Osteocyte (in vitro differentiated cells): ENCODE data around the gene ACOT6. TPM values are rescaled to one million over a fixed set of nuclear protein-coding genes. Genes with fewer than 3 reads are reported as not detected.

Experiments used
- DNase-seq: peaks from one replicate; pipeline ENCODE4 v3.0.0; 2021; ENCODE audit warnings: mixed read lengths; ENCODE audit not compliant: unreplicated experiment; ENCODE audit errors: extremely low spot score
- H3K27ac Mint-ChIP-seq: one replicate; pipeline ENCODE4 v1.8.0; 2021; ENCODE audit warnings: mild to moderate bottlenecking, mixed read lengths; ENCODE audit not compliant: unreplicated experiment
- H3K27me3 Mint-ChIP-seq: one replicate; pipeline ENCODE4 v1.8.0; 2021; ENCODE audit warnings: mixed read lengths; ENCODE audit not compliant: unreplicated experiment
- H3K36me3 Mint-ChIP-seq: one replicate; pipeline ENCODE4 v1.8.0; 2021; ENCODE audit warnings: mixed read lengths; ENCODE audit not compliant: unreplicated experiment
- H3K4me1 Mint-ChIP-seq: one replicate; pipeline ENCODE4 v1.8.0; 2021; ENCODE audit warnings: mixed read lengths; ENCODE audit not compliant: unreplicated experiment
- H3K4me3 Mint-ChIP-seq: one replicate; pipeline ENCODE4 v1.8.0; 2021; ENCODE audit warnings: mild to moderate bottlenecking, moderate library complexity, mixed read lengths; ENCODE audit not compliant: unreplicated experiment
- H3K9me3 Mint-ChIP-seq: one replicate; pipeline ENCODE4 v1.8.0; 2021; ENCODE audit warnings: mixed read lengths; ENCODE audit not compliant: unreplicated experiment
- CTCF ChIP-seq: fragments of 200-600 bp; sonication (generic); IDR thresholded peaks from 2 replicates; pipeline ENCODE4 v1.5.0; 2021; ENCODE audit warnings: antibody characterized with exemption, mild to moderate bottlenecking, moderate library complexity
- total RNA-seq: library from RNA; stranded (reverse); gene quantifications from 2 replicates; pipeline ENCODE4 v1.2.1, GENCODE V29; 2021

The ACOT6 gene
- total RNA-seq, 1 donor from 2014 or later: not detected

GRCh38 chr14:73623504-73624054 lies 11.3 kb downstream of the ACOT6 start:
- no peaks in the 10 kb centered on the region for H3K27me3 Mint-ChIP-seq

GRCh38 chr14:73625706-73626105 lies 13.4 kb downstream of the ACOT6 start:
- Mint-ChIP-seq H3K4me1 (no peaks in the 10 kb centered on the region), H3K9me3 (no peaks in the 10 kb centered on the region), H3K4me3 (no peak overlapping the region), H3K36me3 (no peaks in the 10 kb centered on the region), H3K27ac (no peak overlapping the region), H3K27me3 (peaks cover 3% of the 10 kb centered on the region)
- TF ChIP-seq CTCF: no peak
- DNase-seq: no peak

More at GRCh38 chr14:73623504-73624054, 11.3 kb downstream of the ACOT6 start:
- no peaks in the 10 kb centered on the region for H3K9me3 Mint-ChIP-seq
- H3K27ac Mint-ChIP-seq: no peak overlapping the region
- DNase-seq: no peak
- H3K4me3 Mint-ChIP-seq: no peak overlapping the region
- TF ChIP-seq CTCF: no peak
- H3K36me3 Mint-ChIP-seq: no peaks in the 10 kb centered on the region
- no peaks in the 10 kb centered on the region for H3K4me1 Mint-ChIP-seq

GRCh38 chr14:73627151-73627558 lies 14.8 kb downstream of the ACOT6 start:
- no peaks in the 10 kb centered on the region for H3K4me1 Mint-ChIP-seq
- H3K9me3 Mint-ChIP-seq: no peaks in the 10 kb centered on the region
- no peak overlapping the region for H3K4me3 Mint-ChIP-seq
- no peak for DNase-seq
- no peak overlapping the region for H3K27ac Mint-ChIP-seq
- H3K36me3 Mint-ChIP-seq: no peaks in the 10 kb centered on the region
- TF ChIP-seq CTCF: no peak
- H3K27me3 Mint-ChIP-seq: peaks cover 3% of the 10 kb centered on the region

- peaks cover 8% of the 10 kb centered on the region for H3K4me1 Mint-ChIP-seq
- TF ChIP-seq CTCF: no peak
- H3K9me3 Mint-ChIP-seq: no peaks in the 10 kb centered on the region
- H3K27me3 Mint-ChIP-seq: peaks cover 3% of the 10 kb centered on the region
- H3K27ac Mint-ChIP-seq: no peak overlapping the region
- DNase-seq: no peak
- H3K4me3 Mint-ChIP-seq: no peak overlapping the region
- H3K36me3 Mint-ChIP-seq: no peaks in the 10 kb centered on the region
These were observed 17.9 kb downstream of the ACOT6 start for GRCh38 chr14:73630009-73630780.
